Ureter (tissue), 1 donor: Measurements from ENCODE around the gene CSTB. TPM values are rescaled to one million over a fixed set of nuclear protein-coding genes. Genes with fewer than 3 reads are reported as not detected.
A peak's percentile ranks its signal among the peaks of the same experiment; 100 is the strongest.

ENCODE experiments used
- DNase-seq: peaks from one replicate; pipeline ENCODE4 v3.0.0-alpha.2; 2020; ENCODE audit warnings: low spot score
- total RNA-seq: library from RNA; stranded (reverse); gene quantifications from one replicate; pipeline ENCODE4 v1.2.4, GENCODE V29; 2023
- donor health status: DM: yes; HTN: yes; CAD: no.

Gene CSTB
- total RNA-seq, 1 donor from 2014 or later: 181 TPM

GRCh38 chr21:43731476-43731875 is 44.6 kb downstream of the CSTB start:
- no peak for DNase-seq

DNA sequence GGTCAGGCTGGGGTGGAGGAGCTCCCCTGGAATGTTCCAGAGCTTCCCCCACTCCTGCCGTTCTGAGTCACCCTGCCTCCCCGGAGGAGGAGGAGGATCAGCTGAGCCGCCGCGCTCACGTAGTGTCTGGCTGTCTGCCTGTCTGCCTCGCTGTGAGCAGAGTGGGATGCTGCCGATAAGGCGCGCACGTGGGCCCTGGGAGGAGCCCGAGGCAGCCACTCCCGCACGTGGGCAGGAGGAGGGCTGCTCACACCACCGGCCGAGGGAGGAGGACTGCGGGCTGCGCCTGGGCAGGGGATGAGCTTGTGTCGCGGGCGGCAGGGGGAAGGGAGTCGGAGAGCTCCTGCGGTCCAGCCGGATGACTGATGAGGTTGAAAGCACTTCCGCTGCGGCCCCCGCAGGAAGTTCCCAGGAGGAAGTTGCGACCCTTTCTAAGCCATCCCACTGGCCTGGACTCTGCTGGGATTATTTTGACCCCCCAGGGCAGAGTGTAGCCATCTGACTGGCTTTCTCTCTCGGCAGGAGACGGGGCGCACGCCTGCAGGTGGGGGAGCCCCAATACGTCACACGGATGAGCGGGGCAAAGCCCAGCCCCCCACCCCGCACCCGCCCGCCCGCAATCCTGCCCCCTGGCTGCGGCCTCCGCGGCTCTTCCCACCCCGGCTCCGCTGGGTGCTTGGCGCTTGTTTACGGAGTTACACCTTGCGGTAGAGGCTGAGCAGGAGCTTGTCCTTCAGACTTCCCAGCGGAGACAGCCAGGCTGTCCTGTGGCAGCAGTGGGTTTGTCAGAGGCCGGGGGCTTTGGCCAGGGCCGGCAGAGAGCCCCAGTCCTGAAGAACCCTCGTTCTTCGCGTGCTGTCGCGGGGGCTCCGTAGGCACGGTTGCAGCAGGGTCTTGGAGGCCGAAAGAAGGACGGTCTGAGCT is 47.4 kb downstream of the CSTB start:
- peak; percentile 97 for DNase-seq

DNA sequence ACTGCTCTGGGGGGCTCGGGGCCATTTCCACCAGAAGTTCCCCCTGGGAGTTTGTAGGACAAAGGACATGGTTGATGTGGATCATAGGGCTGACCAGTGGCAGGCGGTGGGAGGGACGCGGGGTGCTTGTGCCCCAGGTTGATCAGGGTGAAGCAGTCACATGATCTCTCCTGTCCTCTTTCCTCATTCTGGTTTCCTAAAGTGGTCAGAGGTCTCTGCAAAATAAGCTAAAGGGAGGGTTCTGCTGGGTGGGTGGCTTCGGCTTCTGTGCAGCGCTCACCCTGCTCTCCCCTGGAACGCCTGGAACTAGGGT is 48.0 kb downstream of the CSTB start:
- no peak for DNase-seq

DNA sequence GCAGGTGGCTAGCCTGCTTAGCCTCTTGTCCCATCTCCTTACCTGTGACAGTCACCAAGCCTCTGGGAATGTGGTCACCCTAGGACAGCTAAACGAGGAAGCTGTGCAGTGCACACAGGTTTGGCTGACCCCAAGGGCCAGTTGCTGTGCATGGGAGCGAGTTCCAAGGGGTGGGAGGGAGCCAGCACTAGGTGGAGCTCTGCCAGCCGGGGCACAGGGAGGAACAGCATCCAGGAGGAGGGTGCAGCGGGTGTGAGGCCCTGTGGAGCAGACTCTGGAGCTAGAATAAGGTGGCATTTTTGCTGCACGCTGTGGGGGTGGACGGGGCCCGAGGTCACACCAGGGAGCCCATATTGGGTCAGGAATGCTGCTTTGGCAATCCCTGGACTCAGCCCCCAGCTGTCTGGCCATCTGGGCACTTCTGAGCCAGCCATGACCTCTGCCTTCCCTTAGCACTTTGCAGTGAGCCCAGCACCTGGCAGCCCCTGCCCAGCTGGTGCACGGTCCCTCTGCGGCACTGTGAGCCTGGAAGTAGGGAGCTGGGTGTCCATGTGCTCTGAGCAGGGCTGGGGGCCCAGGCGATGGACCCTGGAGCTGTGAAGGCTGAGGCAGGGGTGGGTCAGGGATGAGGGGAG is 48.5 kb downstream of the CSTB start:
- DNase-seq: no peak

DNA sequence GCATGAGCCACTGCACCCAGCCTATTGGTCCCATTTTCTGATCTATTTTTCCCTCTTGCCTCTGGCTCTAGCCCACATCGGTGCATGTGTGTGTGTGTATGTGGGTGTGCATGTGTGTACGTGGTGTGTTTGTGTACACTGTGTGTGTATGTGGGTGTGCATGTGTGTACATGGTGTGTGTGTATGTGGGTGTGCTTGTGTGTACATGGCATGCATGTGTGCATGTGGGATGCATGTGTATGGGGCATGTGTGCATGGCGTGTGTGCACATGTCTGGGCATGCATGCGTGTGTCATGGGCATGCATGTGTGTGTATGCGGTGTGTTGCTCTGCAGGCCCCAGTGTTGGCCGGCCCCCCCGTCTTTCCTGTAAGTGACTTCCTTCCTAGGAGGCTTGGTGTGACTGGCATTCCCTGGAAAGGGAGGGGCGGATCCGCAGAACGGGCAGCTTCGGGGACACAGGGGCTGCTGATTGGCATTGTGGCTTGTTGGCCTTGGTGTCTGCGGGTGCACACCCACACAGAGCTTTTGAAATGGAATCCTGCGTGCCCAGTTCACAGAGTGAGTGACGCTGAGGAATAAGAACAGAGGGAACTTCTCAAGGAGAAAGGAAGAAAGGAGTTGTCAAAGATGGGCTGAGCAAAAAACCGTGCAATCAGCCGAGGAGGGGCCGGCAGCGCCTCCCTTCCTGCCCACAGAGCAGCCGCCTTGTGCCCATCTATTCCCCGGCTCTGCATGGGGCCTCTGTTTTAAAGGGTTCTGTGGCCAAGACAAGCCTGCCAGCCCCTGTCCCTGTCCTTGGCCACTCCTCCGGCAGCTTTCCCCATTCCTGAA is 49.2 kb downstream of the CSTB start:
- DNase-seq: no peak

Other genes with a start within 250 kb of the CSTB start
- gene HSF2BP, start 116.8 kb downstream of the CSTB start, total RNA-seq: 2.0 TPM
- gene RRP1B, start 116.7 kb downstream of the CSTB start, total RNA-seq: 22.5 TPM
- gene PDXK, start 57.2 kb downstream of the CSTB start, total RNA-seq: 137 TPM
- gene RRP1, start 13.3 kb upstream of the CSTB start, total RNA-seq: 32.0 TPM
- gene AGPAT3, start 88.9 kb upstream of the CSTB start, total RNA-seq: 84.7 TPM
- gene TRAPPC10, start 236.0 kb upstream of the CSTB start, total RNA-seq: 48.3 TPM